Stimulated activated CD4-positive, alpha-beta T cell treated with anti-CD3 and anti-CD28 coated beads, Interleukin-15, amount 100 ng/mL, for 1 hour (primary cell): ENCODE results near the gene DCLK1.

ENCODE experiments used
- DNase-seq, 2 donors: peaks; one replicate each; pipeline ENCODE4 v3.0.0-alpha.2; 2020; ENCODE audit warnings: low read depth in 1 of 2, low spot score in 1 of 2

Gene DCLK1

DNA sequence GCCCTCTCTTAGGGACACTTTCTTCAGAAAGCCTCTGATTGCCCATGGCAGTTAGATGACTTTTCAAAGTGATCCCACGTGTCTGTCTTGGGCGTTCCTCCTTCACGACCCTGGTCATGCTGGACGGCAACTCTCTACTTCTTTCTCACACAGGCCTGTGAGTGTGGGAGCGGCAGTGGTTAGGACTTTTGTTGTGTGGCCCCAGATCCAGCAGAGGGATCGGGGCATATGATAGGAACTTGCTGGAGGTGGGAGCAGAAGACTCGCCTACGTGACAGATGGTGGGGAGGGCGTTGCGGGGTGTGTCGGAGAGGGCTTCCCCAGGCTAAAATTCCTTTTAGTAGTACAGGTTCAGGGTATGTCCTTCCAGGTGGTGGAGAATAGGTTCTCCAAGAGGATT is 365.2 kb downstream of the DCLK1 start:
- DNase-seq = no peak

- no peak for DNase-seq
Measured at GRCh38 chr13:35765366-35765765, 365.8 kb downstream of the DCLK1 start.

DNA sequence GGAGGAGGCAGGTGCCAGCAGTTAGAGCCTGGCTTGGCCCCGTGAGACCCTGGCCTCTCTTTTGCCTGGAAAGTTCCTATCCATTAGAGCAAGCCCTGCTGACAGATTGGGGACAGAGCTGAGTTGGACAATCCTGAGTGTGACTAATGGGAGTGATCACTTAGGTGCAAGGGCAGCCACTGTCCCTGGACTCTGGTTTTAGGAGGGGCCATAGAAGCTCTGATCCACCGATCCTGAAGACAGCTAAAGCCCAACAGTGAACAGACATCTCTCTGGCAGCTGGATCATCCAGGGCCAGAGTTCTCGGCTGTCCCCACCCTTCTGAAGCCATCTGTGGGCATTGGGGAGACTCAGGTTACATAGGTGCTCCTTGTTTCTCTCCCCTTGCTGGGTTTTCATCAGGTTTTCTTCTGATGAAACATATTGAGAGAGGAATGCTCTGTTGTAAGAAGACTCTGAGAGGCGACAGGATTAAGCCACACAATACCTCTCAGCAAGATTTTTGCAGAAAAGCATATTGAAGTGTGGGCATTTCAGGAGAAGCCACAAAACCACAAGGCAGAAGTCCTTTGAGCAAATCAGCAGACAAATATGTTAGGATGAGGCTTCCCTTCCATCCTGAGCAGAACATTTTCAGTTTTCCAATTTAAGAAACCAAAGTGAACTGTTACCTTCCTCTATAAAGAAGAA is 366.7 kb downstream of the DCLK1 start:
- no peak for DNase-seq

DNA sequence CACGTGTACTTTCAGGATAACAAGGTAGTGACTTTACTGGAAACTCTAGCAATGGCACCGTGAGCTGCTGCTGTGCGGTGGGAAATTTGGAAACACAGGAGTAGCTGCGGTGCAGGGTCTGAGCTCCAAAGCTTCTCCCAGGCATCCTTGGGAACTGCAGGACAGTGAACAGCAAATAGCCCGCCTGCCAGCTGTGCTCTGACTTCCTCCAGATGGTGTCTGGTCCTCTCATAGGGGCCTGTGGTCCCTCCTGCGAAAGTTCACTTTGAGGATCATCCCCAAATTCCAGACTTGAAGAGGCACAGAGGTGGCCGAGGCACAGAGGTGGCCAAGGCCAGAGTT is 367.4 kb downstream of the DCLK1 start:
- DNase-seq = no peak

DNA sequence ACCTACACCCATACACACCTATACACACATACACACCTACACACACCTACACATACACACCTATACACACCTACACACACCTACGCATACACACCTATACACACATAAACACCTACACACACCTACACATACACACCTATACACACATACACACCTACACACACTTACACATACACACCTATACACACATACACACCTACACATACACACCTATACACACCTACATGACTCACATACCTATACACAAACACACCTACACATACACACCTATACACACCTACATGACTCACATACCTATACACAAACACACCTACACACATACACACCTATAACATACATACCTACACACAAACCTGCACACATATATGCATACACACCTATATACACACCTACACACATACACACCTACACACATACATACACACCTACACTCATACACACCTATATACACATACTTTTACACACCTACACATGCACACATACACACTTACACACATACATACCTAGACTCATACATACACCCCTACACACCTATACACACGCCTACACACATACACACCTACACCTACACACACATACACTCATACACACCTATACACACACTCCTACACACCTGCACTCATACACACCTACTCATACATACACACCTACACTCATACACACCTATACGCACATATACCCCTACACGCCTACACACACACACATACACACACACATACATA is 368.0 kb downstream of the DCLK1 start:
- no peak for DNase-seq

DNA sequence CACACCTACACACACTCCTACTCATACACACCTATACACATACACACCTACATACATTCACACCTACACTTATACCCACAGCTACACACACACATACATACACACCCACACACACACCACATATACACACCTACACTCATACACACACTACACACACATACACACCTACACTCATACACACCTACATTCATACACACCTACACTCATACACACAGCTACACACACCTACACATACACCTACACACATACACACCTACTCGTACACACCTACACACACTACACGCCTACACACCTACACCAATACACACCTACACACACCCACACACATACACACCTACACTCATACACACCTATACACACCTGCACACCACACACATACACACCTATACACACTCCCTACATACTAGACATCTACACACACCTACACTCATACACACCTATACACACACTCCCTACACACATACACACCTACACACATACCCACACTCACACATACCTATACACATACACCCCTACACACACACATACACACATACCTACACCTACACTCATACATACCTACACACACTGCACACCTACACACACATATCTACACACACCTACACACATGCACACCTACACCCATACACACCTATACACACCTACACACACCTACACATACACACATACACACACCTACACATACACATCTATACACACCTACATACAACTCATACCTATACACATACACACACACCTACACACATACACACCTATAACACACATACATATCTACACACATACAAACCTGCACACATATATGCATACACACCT is 369.5 kb downstream of the DCLK1 start:
- no peak for DNase-seq

DNA sequence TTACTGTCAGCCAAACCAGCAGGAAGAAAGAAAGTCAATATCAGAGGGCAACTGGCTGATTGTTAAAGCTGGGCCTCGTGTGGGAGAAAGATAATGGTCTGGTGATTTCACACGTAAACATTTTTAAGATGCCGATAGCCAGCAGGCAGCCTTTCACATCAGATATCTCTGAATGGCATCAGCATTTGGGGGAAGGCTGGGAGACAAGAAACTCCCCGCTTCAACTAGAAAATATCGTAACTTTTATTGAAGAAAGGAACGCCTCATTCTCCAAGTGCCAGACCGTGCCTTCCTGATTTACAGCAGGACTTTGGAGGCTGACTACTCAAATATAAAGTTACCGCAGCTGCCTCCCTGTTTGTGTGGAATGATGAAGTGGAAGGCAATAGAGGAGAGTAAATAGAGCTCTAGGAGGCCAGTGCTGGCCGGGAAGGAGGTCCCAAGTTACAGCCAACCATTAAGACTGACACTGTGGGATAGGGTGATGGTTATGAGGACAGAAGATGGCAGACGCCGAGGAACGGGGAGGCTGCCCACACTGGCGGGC is 370.4 kb downstream of the DCLK1 start:
- no peak for DNase-seq

DNA sequence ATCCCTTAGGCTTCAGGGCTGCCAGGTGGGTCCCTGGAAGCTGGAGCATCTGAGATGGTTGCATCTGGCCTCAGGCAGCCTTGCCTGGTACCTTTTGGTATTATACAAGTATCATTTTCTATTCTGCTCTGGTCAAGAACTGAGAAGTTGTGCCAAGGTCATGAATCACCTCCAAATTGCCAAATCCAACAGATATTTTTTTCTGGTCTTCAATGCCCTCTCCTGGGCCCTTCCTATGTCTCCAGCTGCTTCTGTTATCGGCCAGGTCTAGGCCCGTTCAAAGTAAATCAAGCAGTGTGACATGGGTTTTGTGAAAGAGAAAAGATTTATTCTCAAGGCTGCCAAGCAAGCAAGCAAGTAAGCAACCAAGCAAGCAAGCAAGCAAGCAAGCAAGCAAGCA is 383.6 kb downstream of the DCLK1 start:
- no peak for DNase-seq

DNA sequence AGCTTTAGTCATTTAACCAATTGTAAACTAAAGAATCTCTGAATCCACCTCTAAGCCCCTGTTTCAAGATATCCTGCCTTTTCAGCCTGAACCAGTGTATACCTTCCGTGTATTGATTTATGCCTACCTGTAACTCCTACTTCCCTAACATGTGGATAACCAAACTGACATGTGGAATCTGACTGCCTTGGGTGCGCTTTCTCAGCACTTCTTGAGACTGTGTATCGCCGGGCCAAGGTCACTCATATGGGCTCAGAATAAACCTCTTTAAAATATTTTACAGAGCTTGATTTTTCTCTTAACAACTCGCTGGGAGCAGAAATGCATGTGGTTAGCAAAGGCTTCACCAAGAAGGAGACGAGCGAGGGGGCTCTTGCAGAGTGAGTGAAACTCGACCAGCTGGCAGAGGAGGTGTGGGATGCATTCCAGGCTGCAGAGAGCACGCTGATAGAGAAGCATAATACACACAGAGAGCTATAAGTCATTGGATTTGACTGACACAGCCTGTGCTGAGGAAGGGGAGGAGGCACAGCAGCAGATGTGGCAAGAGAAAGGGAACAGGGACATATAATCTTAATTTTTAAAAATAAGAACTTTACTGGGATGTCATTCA is 386.5 kb downstream of the DCLK1 start:
- DNase-seq = no peak

GRCh38 chr13:35744144-35744543 is 387.0 kb downstream of the DCLK1 start:
- no peak for DNase-seq

DNA sequence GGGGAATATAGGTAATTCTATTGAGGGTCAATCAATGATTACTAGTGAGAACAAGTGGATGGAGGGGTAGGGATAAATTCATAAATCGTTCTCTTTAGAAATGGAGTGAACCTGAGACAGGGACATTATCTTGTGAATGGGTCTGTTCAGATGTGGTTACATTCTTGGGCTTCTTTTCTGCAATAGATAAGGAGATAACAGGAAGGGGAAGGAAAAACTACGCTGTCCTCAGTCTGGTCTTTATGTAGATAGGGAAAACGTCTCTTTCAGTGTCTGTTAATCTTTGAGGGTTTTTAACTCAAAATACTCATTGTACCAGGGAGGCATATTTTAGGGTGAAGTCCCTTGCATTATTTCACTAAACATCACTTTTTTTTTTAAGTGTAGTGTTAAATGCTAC is 388.0 kb downstream of the DCLK1 start:
- DNase-seq = no peak

GRCh38 chr13:35741657-35742056 is 389.5 kb downstream of the DCLK1 start:
- DNase-seq = no peak

- no peak for DNase-seq
Measured at GRCh38 chr13:35736876-35737275, 394.3 kb downstream of the DCLK1 start.

- no peak for DNase-seq
Measured at GRCh38 chr13:35733827-35734226, 397.4 kb downstream of the DCLK1 start.

- no peak for DNase-seq
Measured at GRCh38 chr13:35732565-35732964, 398.6 kb downstream of the DCLK1 start.

DNA sequence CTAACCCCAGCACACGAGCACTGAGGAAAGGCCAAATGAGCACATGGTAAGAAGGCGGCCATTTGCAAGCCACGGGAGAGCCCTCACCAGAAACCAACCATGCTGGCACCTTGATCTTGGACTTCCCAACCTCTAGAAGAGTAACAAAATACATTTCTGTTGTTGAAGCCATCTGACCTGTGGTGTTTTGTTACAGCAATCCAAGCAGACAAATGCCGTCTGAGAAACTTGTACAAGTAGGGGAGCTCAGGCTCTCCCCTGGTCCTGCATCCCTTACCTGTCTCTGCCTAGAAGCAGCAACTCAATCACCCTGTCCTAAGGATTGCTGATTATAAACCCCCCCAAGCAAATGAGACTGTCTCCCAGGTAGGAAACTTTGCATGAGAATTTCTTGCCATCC is 399.7 kb downstream of the DCLK1 start:
- DNase-seq = no peak

DNA sequence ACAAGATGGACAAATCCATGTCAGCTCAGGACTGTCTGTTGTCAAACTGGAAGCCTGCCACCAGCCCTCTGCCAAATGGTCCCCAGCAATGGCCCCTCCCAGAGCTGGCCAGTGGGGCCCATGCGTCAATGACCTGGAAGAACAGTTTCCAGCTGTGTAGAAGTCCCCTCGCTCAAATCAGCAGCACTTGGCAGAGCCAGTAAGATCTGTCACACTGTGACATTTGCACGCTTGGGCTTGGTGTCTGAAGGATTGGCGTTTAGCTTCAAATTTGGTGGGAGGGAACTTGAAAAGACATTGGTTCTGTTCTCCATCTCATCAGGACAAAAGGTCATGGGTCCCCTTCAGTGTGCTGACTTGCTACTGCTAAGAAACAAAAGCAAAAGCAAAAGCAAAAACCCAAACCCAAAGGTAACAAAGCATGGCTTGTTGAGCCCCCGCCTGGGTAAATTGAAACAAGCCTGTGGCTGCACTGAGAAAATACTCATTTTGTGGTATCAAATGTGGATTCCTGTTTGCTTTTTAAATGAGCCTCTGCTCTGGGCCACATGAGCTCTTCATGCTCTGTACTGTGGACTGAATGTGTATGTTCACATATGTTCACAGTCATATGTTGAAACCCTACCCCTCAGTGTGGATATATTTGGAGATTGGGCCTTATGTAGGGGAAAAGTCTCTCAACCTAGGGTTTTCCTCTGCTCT is 401.1 kb downstream of the DCLK1 start:
- no peak for DNase-seq

GRCh38 chr13:35727881-35728280 is 403.3 kb downstream of the DCLK1 start:
- no peak for DNase-seq

DNA sequence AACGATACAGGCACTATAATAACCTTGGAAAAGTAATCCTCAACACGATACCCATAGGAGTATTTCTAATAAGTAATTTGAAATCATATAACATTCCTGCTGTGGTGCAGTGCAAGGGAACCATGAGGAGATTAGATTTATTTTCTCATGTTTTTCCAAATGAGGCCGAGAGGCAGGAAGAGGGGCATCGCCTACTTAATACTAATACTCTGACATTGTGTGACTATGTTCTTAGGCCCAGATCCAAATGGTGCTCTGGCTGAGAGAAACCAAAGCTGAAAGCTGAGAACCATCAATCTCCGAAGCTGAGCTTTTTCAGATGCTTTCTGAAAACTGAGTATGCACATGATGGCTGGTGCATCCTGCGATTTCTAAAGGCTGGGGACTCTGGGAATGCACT is 406.7 kb downstream of the DCLK1 start:
- no peak for DNase-seq

GRCh38 chr13:35723821-35724220 is 407.4 kb downstream of the DCLK1 start:
- DNase-seq = no peak

GRCh38 chr13:35723053-35723461 is 408.1 kb downstream of the DCLK1 start:
- DNase-seq = no peak
